NT2/D1 (cell line): Measurements from ENCODE around the gene HSH2D.

Source experiments
- SUZ12 ChIP-seq: IDR thresholded peaks from 2 replicates; pipeline ENCODE4 v1.6.1; 2011; ENCODE audit not compliant: insufficient read length, insufficient read depth; ENCODE audit errors: extremely low read depth
- YY1 ChIP-seq: IDR thresholded peaks from 2 replicates; pipeline ENCODE4 v1.6.1; 2011; ENCODE audit not compliant: insufficient read length, insufficient read depth
- ZNF274 ChIP-seq: IDR thresholded peaks from 2 replicates; pipeline ENCODE4 v1.6.1; 2011; ENCODE audit warnings: mild to moderate bottlenecking, low read depth, low read length

- no peak for TF ChIP-seq ZNF274
- no peak for TF ChIP-seq SUZ12
- no peak for TF ChIP-seq YY1
Measured at GRCh38 chr19:16167055-16167454, 23.6 kb downstream of the HSH2D start.
